DMS79 treated with DMSO at 0.1 percent for 48 hours (cell line): ENCODE results near the gene VSTM2B.

Experiments
- DNase-seq: peaks from one replicate; lab custom pipeline; 2025; lab: John Stamatoyannopoulos, UW

Gene VSTM2B

DNA sequence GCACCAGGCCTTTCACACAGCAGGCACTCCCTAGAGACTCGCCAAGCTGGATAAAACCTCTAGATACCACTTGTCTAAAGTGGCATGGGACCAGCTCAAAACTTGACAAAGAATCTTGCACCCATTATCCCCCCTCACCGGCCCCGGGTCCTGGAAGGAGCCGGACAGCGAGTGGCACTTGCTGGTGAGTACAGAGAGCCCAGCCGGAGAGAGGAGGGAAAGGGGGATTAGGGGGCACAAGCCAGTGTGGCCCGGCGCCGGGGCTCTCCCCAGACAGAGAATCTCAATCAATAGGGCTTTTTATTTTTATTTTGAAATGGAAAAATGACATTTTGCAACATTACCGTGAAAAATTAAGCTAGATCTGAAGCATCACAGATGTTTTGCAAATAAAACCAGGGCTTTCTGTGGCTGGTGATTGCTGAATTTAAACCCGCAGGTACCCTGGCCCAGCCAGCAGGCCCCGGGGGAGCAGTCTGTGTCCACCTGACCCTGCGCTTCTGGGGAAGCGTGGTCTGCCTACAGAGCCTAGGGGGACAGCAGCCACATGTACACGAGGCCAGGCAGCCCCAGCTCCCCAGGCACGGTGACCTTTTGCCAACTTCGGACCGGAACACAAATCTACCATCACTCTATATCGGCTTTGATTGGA is 10.0 kb upstream of the VSTM2B start:
- DNase-seq = no peak

DNA sequence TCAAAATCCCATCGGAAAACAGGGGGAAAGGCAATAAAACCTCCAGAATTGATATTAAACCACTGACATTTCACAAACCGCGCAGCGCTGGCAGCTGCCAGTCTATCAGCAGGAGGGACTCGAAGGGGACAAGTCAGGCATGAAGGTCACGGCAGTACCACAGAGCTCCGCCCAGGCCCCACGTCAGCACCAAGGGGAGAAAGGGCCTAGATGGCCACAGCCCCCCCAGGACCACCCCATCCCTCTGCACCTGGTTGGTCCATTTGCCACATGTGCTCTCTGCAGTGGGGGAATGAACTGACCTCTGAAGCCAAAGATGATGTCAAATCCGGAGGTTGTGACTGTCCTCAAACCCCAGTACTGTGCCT is 9.5 kb upstream of the VSTM2B start:
- DNase-seq = no peak

GRCh38 chr19:29516821-29517395 is 8.9 kb upstream of the VSTM2B start:
- no peak for DNase-seq

- DNase-seq = no peak
Measured at GRCh38 chr19:29517412-29517811, 8.4 kb upstream of the VSTM2B start.

DNA sequence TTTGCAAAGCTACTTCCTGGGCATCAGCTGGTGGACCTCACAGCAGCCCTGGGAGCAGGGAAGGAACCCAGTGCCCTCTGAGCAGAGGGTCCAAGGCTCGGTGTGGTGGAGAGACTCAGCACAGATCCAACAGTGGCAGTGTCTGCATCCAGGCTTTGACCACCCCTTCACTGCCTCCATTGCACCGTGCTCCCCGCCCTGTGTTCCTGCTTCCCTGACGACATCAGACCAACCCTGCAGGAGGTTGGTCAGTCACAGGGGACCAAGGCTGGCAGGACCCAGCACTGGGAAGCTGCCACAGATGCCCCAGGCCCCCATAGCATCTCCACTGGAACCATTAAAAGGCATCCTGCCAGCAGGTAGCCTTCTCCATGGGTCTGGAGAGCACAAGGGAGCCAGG is 7.8 kb upstream of the VSTM2B start:
- DNase-seq = no peak

DNA sequence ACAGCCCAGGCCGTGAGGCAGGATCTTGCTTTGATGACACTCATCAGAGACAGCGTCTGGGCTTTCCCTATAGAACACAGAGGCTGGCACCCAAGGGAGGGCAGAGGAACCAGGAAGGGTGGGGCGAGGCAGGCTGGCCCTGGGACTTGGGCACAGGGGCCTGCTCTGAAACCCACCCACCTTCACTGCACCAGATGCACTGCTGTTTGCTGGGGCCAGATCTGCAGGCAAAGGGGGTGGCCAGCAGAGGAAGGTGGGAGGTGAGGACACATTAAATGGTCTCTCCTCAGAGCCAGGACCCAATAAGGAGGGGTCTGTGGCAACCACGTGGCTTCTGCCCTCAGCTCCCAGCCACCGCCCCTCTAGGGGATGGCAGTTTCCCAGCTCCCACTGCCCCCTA is 6.6 kb upstream of the VSTM2B start:
- no peak for DNase-seq

- DNase-seq = no peak
Measured at GRCh38 chr19:29519931-29520330, 5.9 kb upstream of the VSTM2B start.

DNA sequence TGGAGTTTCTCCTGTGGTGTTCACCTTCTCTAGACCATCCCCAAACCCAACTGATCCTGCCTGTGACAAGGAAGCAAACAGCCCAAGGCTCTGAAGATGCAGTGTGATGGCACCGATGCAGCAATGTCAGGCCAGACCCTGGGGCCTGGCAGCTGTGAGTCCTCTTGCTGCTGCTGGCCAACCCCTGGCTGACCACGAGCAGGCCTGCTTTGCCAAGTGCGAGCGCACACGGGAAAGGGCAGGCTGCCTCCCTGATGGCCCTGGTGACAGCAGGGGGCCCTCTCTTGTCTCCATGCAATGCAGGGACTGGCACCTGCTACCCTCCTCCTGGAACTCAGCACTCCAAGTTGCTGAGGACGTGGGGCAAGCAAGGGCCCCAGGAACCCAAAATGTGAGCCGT is 5.4 kb upstream of the VSTM2B start:
- no peak for DNase-seq

- no peak for DNase-seq
Measured at GRCh38 chr19:29521291-29522075, 4.3 kb upstream of the VSTM2B start.

DNA sequence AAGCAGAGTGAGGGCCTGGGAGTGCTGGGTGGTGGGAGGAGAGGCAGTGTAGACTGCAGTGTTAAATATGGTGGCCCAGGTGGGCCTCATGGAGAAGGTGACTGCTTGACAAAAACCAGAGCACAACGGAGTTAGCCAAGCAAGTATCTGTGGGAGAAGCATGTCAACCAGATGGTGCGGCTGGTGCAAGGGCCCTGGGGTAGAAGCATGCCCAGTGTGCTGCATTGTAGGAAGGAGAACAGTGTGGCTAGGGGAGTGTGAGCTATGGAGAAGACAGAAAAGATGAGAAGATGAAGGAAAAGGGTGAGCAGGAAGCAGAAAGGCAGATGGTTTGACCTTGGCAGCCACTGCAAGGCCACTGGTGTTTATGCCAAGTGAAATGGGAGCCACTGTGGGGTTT is 2.2 kb upstream of the VSTM2B start:
- DNase-seq = no peak

GRCh38 chr19:29524201-29524911 is 1.4 kb upstream of the VSTM2B start:
- DNase-seq = peak; percentile 23

GRCh38 chr19:29524912-29525831 is 622 bp upstream of the VSTM2B start:
- DNase-seq = peak; percentile 24

DNA sequence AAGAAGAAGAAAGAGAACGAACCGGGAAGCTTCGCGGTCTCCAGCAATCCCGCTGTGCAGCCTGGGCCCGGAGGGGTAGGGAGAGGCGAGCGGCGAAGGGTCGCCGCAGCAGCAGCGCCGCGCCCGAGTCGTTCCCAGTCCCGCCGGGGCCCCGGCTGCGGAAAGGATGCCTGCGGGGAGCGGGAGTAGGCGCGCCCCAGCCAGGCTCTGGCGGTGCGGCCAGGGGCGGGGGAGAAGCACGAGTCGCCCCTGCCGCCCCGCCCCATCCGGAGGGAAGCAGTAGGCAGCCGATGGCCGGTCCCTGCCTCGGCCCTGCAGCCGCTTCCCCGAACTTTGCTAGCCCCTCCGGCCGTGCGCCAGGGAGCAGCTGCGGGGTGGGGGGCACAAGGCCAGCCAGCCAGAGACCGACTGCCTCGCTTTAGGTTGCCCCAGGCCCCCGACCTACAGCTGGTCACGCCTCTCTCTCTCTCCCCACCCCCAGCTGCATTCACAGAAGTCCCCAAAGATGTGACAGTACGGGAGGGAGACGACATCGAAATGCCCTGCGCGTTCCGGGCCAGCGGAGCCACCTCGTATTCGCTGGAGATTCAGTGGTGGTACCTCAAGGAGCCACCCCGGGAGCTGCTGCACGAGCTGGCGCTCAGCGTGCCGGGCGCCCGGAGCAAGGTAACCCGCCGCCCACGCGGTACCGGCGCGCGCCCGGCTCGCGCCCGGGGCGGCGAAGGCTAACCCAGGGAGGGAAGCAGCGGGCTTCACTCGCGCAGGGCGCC is 1.1 kb downstream of the VSTM2B start:
- DNase-seq = peak; percentile 27

DNA sequence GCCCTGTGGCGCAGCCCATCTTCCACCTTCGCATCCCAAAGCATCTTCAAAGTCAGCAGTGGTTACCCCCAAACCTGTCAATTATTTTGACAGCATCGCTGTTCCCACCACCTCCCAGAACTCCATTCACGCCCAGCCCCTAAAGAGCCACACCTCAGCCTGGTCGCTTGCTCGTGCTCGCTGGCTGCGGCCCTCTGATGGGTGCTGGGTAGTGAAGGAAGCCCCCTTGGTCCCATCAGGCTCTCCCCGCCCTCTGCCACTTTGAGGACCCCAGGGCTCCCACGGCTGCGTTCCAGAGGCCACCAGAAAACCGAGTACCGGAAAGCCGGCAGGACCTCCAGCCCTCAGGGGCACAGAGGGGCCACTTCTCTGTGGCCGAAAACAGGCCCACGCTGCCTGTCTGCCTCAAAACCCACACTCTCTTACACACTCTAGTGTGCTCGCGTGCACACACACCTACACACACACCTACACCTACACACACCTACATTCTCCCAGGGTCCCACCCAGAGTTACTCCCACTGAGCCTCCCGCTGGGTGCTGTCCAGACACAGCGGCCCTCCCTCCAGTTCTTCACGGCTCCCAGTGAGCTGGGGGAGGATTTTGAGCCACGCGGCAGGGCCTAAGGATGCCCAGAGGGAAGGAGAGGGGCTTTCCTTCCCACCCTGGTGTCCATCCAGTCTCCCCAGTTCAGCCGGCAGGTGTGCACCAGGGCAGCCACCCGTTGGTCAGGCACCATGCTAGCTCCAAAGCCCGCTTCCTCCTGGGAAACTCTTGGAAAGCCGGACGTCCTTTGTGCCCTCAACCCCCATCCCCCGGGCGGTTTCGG is 1.9 kb downstream of the VSTM2B start:
- no peak for DNase-seq

GRCh38 chr19:29528350-29528945 is 2.7 kb downstream of the VSTM2B start:
- peak; percentile 37 for DNase-seq

DNA sequence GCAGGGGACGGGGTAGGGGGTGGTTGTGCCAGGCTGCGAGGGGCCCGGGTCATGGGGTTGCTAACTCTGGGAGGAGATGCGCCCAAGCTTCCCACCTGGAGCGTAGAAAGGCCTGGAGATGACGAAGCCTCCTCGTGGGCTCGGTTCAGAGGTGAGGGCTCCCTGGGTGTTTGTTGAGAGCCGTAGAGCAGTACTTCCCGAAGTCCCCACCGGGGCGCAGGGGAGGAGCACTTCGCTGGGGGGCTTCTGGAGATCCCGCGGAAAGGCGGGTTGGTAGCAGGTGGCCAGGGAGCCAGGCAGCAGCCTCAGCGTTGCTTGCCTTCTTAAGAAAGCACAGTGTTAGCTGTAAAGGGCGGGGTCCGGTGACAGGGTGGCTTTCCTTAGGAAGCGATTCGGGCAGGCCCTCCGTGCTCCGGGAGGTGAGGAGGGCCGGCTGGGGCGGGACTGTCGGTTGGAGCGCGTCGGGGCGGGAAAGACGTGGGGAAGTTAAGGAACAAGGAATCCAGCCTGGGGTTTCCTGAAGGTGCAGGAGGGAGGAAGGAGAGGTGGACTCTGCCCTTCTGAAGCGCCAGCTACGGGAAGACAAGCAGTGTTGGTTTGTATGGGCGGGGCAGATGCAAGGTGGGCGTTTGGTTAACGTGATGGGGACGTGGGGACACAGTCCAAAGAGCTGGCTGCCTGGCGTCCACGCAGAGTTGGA is 3.3 kb downstream of the VSTM2B start:
- peak; percentile 52 for DNase-seq

DNA sequence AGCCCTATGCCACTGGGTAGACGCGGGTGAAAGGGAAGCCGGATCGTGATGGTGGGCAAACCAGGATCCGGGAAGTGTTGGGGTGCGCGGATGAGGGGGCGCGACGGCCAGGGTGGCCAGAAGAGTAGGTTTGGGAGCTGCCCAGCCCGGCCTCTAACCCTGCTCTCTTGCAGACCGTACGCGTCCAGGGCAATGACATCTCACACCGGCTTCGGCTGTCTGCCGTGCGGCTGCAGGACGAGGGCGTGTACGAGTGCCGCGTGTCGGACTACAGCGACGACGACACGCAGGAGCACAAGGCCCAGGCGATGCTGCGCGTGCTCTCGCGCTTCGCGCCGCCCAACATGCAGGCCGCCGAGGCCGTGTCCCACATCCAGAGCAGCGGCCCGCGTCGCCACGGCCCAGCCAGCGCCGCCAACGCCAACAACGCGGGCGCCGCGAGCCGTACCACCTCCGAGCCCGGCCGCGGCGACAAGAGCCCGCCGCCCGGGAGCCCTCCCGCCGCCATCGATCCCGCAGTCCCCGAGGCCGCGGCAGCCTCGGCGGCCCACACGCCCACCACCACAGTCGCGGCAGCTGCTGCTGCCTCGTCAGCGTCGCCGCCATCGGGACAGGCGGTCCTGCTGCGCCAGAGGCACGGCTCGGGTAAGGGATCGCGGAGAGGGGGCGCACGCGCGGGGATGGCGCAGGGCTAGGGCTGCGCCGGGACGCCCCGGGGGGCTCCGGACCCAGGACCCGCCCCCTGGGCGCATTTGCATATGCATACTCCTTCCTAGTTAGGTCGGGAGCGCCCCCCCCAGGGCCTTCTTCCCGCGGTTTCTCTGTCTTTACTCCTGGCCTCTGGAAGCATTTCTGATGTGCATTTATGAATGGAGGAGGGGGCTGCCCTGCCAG is 4.1 kb downstream of the VSTM2B start:
- DNase-seq = peak; percentile 19
